ENCODE data around the gene CYP2B6. TPM values are rescaled to one million over a fixed set of nuclear protein-coding genes. Genes with fewer than 3 reads are reported as not detected.
"Not testable (repeated sequence)": the region's sequence is repeated elsewhere in the genome, so short reads cannot be mapped to it uniquely, and the experiment has no call there.

CYP2B6 gene
- total and polyA plus RNA-seq, 12 donors: 0.15 to 0.32 (median 0.22) TPM; not detected in 9

- H3K27ac ChIP-seq: no peak overlapping the region
- H3K27me3 ChIP-seq: no peaks in the 10 kb centered on the region
- H3K9me3 ChIP-seq (replicated peaks in 1 of 3): peaks cover 0 to 3% (median 0%) of the 10 kb centered on the region in 3 donors
- H3K36me3 ChIP-seq (replicated peaks in 1 of 2): no peaks in the 10 kb centered on the region
- no peak for DNase-seq
- TF ChIP-seq CTCF (IDR thresholded peaks at IDR 0.05): no peak
- no peak for TF ChIP-seq POLR2A (IDR thresholded peaks at IDR 0.05)
- intact Hi-C loops (cut with DNase I): no loop called here
- 57 to 81% (median 76%) methylated on average over 1 of the region's 1 CpG for WGBS, 4 donors
- H3K4me3 ChIP-seq: no peak overlapping the region
- H3K4me1 ChIP-seq (replicated peaks in 1 of 2): peaks cover 6 to 13% of the 10 kb centered on the region in 2 donors
These were observed 30.9 kb upstream of the CYP2B6 start for GRCh38 chr19:40960062-40960685.

- no peak for DNase-seq
- Histone ChIP-seq H3K27me3 (no peaks in the 10 kb centered on the region), H3K4me1 (replicated peaks in 1 of 2) (peaks cover 6 to 13% of the 10 kb centered on the region in 2 donors), H3K27ac (no peak overlapping the region), H3K36me3 (replicated peaks in 1 of 2) (no peaks in the 10 kb centered on the region), H3K9me3 (replicated peaks in 1 of 3) (no peaks in the 10 kb centered on the region), H3K4me3 (no peak overlapping the region)
- intact Hi-C loops (cut with DNase I): no loop called here
- no peak for TF ChIP-seq POLR2A (IDR thresholded peaks at IDR 0.05)
- TF ChIP-seq CTCF (IDR thresholded peaks at IDR 0.05): no peak
These were observed 30.3 kb upstream of the CYP2B6 start for GRCh38 chr19:40960780-40961179.

GRCh38 chr19:40962460-40962961 is 28.6 kb upstream of the CYP2B6 start:
- no peak overlapping the region for H3K27ac ChIP-seq
- peak in 3 of 7 donors; percentile 13 to 31 (median 18) for DNase-seq
- H3K9me3 ChIP-seq (replicated peaks in 1 of 3): no peaks in the 10 kb centered on the region
- no peak for TF ChIP-seq POLR2A (IDR thresholded peaks at IDR 0.05)
- no peak for TF ChIP-seq CTCF (IDR thresholded peaks at IDR 0.05)
- no peak overlapping the region for H3K4me3 ChIP-seq
- intact Hi-C loops (cut with DNase I): no loop called here
- H3K4me1 ChIP-seq (replicated peaks in 1 of 2): peaks cover 6 to 13% of the 10 kb centered on the region in 2 donors
- no peaks in the 10 kb centered on the region for H3K27me3 ChIP-seq
- WGBS, 4 donors: 24 to 34% (median 27%) methylated on average over 3 of the region's 3 CpGs
- H3K36me3 ChIP-seq (replicated peaks in 1 of 2): no peaks in the 10 kb centered on the region

GRCh38 chr19:40964361-40964760 is 26.7 kb upstream of the CYP2B6 start:
- WGBS, 4 donors: 86 to 93% (median 89%) methylated on average over 3 of the region's 3 CpGs
- peaks cover 6 to 13% of the 10 kb centered on the region in 2 donors for H3K4me1 ChIP-seq (replicated peaks in 1 of 2)
- DNase-seq; H3K36me3 ChIP-seq (replicated peaks in 1 of 2); H3K9me3 ChIP-seq (replicated peaks in 1 of 3); H3K4me3 ChIP-seq; intact Hi-C loops (cut with DNase I); H3K27me3 ChIP-seq; H3K27ac ChIP-seq: not testable (repeated sequence)

- intact Hi-C loops (cut with DNase I): not testable (repeated sequence)
These were observed 25.7 kb upstream of the CYP2B6 start for GRCh38 chr19:40965351-40965750.

GRCh38 chr19:40966591-40966990 is 24.5 kb upstream of the CYP2B6 start:
- intact Hi-C loops (cut with DNase I); H3K4me3 ChIP-seq; H3K36me3 ChIP-seq (replicated peaks in 1 of 2); H3K27me3 ChIP-seq; H3K9me3 ChIP-seq (replicated peaks in 1 of 3); DNase-seq; H3K27ac ChIP-seq: not testable (repeated sequence)
- WGBS, 4 donors: 90 to 98% (median 95%) methylated on average over 12 to 24 of the region's 25 CpGs; no CpG with 5 or more reads in 1 of the 4 donors
- peaks cover 6 to 13% of the 10 kb centered on the region in 2 donors for H3K4me1 ChIP-seq (replicated peaks in 1 of 2)

More at GRCh38 chr19:40965351-40965750, 25.7 kb upstream of the CYP2B6 start:
- H3K4me1 ChIP-seq (replicated peaks in 1 of 2): peaks cover 6 to 13% of the 10 kb centered on the region in 2 donors
- H3K9me3 ChIP-seq (replicated peaks in 1 of 3); H3K27me3 ChIP-seq; DNase-seq; H3K4me3 ChIP-seq; H3K27ac ChIP-seq; H3K36me3 ChIP-seq (replicated peaks in 1 of 2): not testable (repeated sequence)
- WGBS, 4 donors: 95 to 97% methylated on average over 12 to 25 of the region's 35 CpGs; no CpG with 5 or more reads in 2 of the 4 donors

- DNase-seq; H3K36me3 ChIP-seq (replicated peaks in 1 of 2); H3K27ac ChIP-seq; H3K9me3 ChIP-seq (replicated peaks in 1 of 3); intact Hi-C loops (cut with DNase I); H3K4me1 ChIP-seq (replicated peaks in 1 of 2); H3K27me3 ChIP-seq; H3K4me3 ChIP-seq: not testable (repeated sequence)
- 79 to 100% (median 92%) methylated on average over 2 to 3 of the region's 3 CpGs for WGBS, 4 donors
These were observed 23.0 kb upstream of the CYP2B6 start for GRCh38 chr19:40968065-40968464.

GRCh38 chr19:40969721-40970120 is 21.4 kb upstream of the CYP2B6 start:
- 70 to 82% (median 76%) methylated on average over 4 of the region's 4 CpGs for WGBS, 4 donors
- not testable (repeated sequence) for DNase-seq; H3K4me1 ChIP-seq (replicated peaks in 1 of 2); H3K27ac ChIP-seq; H3K27me3 ChIP-seq; H3K36me3 ChIP-seq (replicated peaks in 1 of 2); H3K4me3 ChIP-seq; H3K9me3 ChIP-seq (replicated peaks in 1 of 3)
- intact Hi-C loops (cut with DNase I): loop anchor here in 1 of 2 donors (5.0 kb wide), 1 partner anchor 173 kb away; no protein-coding TSS in a partner anchor
